ENCODE data around the gene MYOF.

GRCh38 chr10:93488956-93489528 is 6.9 kb upstream of the MYOF start:
- TF ChIP-seq TSHZ2 (CRISPR knock-in tag; IDR thresholded peaks at IDR 0.05) = no peak
- no peak for TF ChIP-seq RARB (CRISPR knock-in tag; IDR thresholded peaks at IDR 0.05)
- TF ChIP-seq ESRRG (CRISPR knock-in tag; IDR thresholded peaks at IDR 0.05) = no peak
- TF ChIP-seq PATZ1 (CRISPR knock-in tag; IDR thresholded peaks at IDR 0.05; ENCODE audit: borderline replicate concordance) = no peak

Measured in SK-N-SH treated with all-trans-retinoic acid at 6 μM for 48 hours (cell line).